Type B pancreatic cell (in vitro differentiated cells): Measurements from ENCODE around the gene MAP7D2. TPM values are rescaled to one million over a fixed set of nuclear protein-coding genes. Genes with fewer than 3 reads are reported as not detected.

Experiments
- DNase-seq: peaks from one replicate; pipeline ENCODE4 v3.0.0; 2021; ENCODE audit warnings: mixed read lengths; ENCODE audit not compliant: unreplicated experiment; ENCODE audit errors: extremely low spot score
- H3K27ac Mint-ChIP-seq: 2 replicates; pipeline ENCODE4 v1.8.0; 2021; ENCODE audit warnings: mild to moderate bottlenecking, mixed read lengths
- H3K27me3 Mint-ChIP-seq: 2 replicates; pipeline ENCODE4 v1.8.0; 2021; ENCODE audit warnings: mixed read lengths
- H3K36me3 Mint-ChIP-seq: 2 replicates; pipeline ENCODE4 v1.8.0; 2021; ENCODE audit warnings: mixed read lengths
- H3K4me1 Mint-ChIP-seq: one replicate; pipeline ENCODE4 v1.8.0; 2021; ENCODE audit warnings: mixed read lengths; ENCODE audit not compliant: unreplicated experiment
- H3K4me3 Mint-ChIP-seq: 2 replicates; pipeline ENCODE4 v1.8.0; 2021; ENCODE audit warnings: mild to moderate bottlenecking, mixed read lengths
- H3K9me3 Mint-ChIP-seq: 2 replicates; pipeline ENCODE4 v1.8.0; 2021; ENCODE audit warnings: mixed read lengths
- CTCF ChIP-seq: fragments of 200-600 bp; sonication (generic); conservative IDR thresholded peaks from 2 replicates; pipeline ENCODE4 v1.5.0; 2021; ENCODE audit warnings: antibody characterized with exemption, mild to moderate bottlenecking
- total RNA-seq: library from RNA; stranded (reverse); gene quantifications from 2 replicates; pipeline ENCODE4 v1.2.1, GENCODE V29; 2021; ENCODE audit warnings: low replicate concordance

Gene MAP7D2
- total RNA-seq, 1 donor from 2014 or later: 2.0 TPM

GRCh38 chrX:20063153-20063552, 53.6 kb downstream of the MAP7D2 start:
- Mint-ChIP-seq H3K9me3 (no peaks in the 10 kb centered on the region), H3K27me3 (no peaks in the 10 kb centered on the region), H3K36me3 (no peaks in the 10 kb centered on the region), H3K4me3 (no peak overlapping the region), H3K4me1 (peaks cover 7% of the 10 kb centered on the region), H3K27ac (no peak overlapping the region)
- no peak for DNase-seq
- TF ChIP-seq CTCF: no peak

- Mint-ChIP-seq H3K4me3 (no peak overlapping the region), H3K4me1 (peaks cover under 1% of the 10 kb centered on the region), H3K27me3 (no peaks in the 10 kb centered on the region), H3K9me3 (no peaks in the 10 kb centered on the region), H3K36me3 (no peaks in the 10 kb centered on the region), H3K27ac (no peak overlapping the region)
- DNase-seq: no peak
- no peak for TF ChIP-seq CTCF
Measured at GRCh38 chrX:20061855-20062254, 54.9 kb downstream of the MAP7D2 start.

- H3K9me3 Mint-ChIP-seq: no peaks in the 10 kb centered on the region
- no peak overlapping the region for H3K27ac Mint-ChIP-seq
- no peak overlapping the region for H3K4me3 Mint-ChIP-seq
- no peak for TF ChIP-seq CTCF
- peaks cover 3% of the 10 kb centered on the region for H3K27me3 Mint-ChIP-seq
- no peaks in the 10 kb centered on the region for H3K36me3 Mint-ChIP-seq
- no peaks in the 10 kb centered on the region for H3K4me1 Mint-ChIP-seq
- no peak for DNase-seq
Measured at GRCh38 chrX:20060961-20061748, 55.6 kb downstream of the MAP7D2 start.

GRCh38 chrX:20059467-20060128, 57.1 kb downstream of the MAP7D2 start:
- H3K4me1 Mint-ChIP-seq: no peaks in the 10 kb centered on the region
- peaks cover 3% of the 10 kb centered on the region for H3K27me3 Mint-ChIP-seq
- H3K36me3 Mint-ChIP-seq: no peaks in the 10 kb centered on the region
- no peak overlapping the region for H3K27ac Mint-ChIP-seq
- H3K4me3 Mint-ChIP-seq: no peak overlapping the region
- DNase-seq: no peak
- TF ChIP-seq CTCF: no peak
- H3K9me3 Mint-ChIP-seq: no peaks in the 10 kb centered on the region

- Mint-ChIP-seq H3K27ac (no peak overlapping the region), H3K4me3 (no peak overlapping the region), H3K9me3 (no peaks in the 10 kb centered on the region), H3K27me3 (peaks cover 3% of the 10 kb centered on the region), H3K36me3 (no peaks in the 10 kb centered on the region), H3K4me1 (no peaks in the 10 kb centered on the region)
- no peak for TF ChIP-seq CTCF
- no peak for DNase-seq
Measured at GRCh38 chrX:20057479-20057878, 59.2 kb downstream of the MAP7D2 start.
